Endothelial cell of umbilical vein (primary cell): ENCODE results near the gene USH2A. TPM values are rescaled to one million over a fixed set of nuclear protein-coding genes. Genes with fewer than 3 reads are reported as not detected.

Source experiments
- BruUV-seq: library from RNA; stranded (reverse); fragments of 400-500 nt; replicated peaks from 2 replicates; lab custom pipeline; 2021; lab: Mats Ljungman, UMichigan
- CTCF ChIA-PET: fragments of 300-600, 350-600 bp; sonication (Branson Sonifier 250); formaldehyde crosslinking; loops from one replicate; lab custom pipeline; 2021; ENCODE audit warnings: antibody characterized with exemption, inconsistent platforms; lab: Charles Lee
- POLR2A ChIA-PET: fragments of 300-600, 350-600 bp; sonication (Branson Sonifier 250); formaldehyde crosslinking; loops from one replicate; lab custom pipeline; 2021; ENCODE audit warnings: antibody characterized with exemption, inconsistent platforms; lab: Charles Lee
- DNase-seq: peaks from one replicate; pipeline ENCODE4 v3.0.0-alpha.2; 2011; ENCODE audit warnings: low read depth, low spot score
- FAIRE-seq: peaks from 2 replicates; lab custom pipeline; 2011; peaks lifted over from hg19 to GRCh38; lab: Jason Lieb, UNC
- H2AFZ ChIP-seq: 2 replicates; pipeline ENCODE4 v1.6.0; 2012; ENCODE audit warnings: low read depth, low read length, control low read depth, inconsistent platforms
- H3K27ac ChIP-seq: 2 replicates; pipeline ENCODE4 v1.5.1; 2011; ENCODE audit warnings: low read depth, mild to moderate bottlenecking, control low read depth, low read length, moderate library complexity; ENCODE audit not compliant: insufficient read depth
- H3K27me3 ChIP-seq, 2 experiments: 2 replicates each; pipeline versions ENCODE4 v1.6.0 to v1.6.1; 2011; ENCODE audit warnings: low read length in 2 of 2, mixed read lengths in 1 of 2; ENCODE audit not compliant: control insufficient read depth in 2 of 2, insufficient read depth in 2 of 2
- H3K36me3 ChIP-seq, 2 experiments: 2 replicates in 1 of 2; 3 replicates in 1 of 2; pipeline ENCODE4 v1.5.1; 2011; ENCODE audit warnings: low read length in 2 of 2, mild to moderate bottlenecking in 1 of 2, moderate library complexity in 1 of 2; ENCODE audit not compliant: control insufficient read depth in 2 of 2, insufficient read depth in 2 of 2; ENCODE audit errors: extremely low read depth in 1 of 2
- H3K4me1 ChIP-seq: 3 replicates; pipeline ENCODE4 v1.5.1; 2011; ENCODE audit warnings: mild to moderate bottlenecking, low read length; ENCODE audit not compliant: control insufficient read depth, insufficient read depth; ENCODE audit errors: extremely low read depth
- H3K4me2 ChIP-seq: 2 replicates; pipeline ENCODE4 v1.6.1; 2011; ENCODE audit warnings: low read length, control low read depth, mixed read lengths; ENCODE audit not compliant: insufficient read depth
- H3K4me3 ChIP-seq, 3 experiments: fragments of 200-600 bp in 1 of 3; sonication (generic), shearing (Covaris generic) in 1 of 3; replicated peaks in 1 of 3; 2 replicates each; pipeline ENCODE4 v1.5.1; 2011 to 2016; ENCODE audit warnings: control low read depth in 3 of 3, low read length in 3 of 3, mild to moderate bottlenecking in 2 of 3, inconsistent platforms in 1 of 3, low read depth in 1 of 3, moderate library complexity in 1 of 3; ENCODE audit not compliant: insufficient read depth in 1 of 3
- H3K79me2 ChIP-seq: 2 replicates; pipeline ENCODE4 v1.6.0; 2012; ENCODE audit warnings: low read length, inconsistent platforms; ENCODE audit not compliant: control insufficient read depth, insufficient read depth
- H3K9ac ChIP-seq: replicated peaks from 2 replicates; pipeline ENCODE3; 2011; ENCODE audit warnings: low read length, control low read depth; ENCODE audit not compliant: insufficient read depth; ENCODE audit errors: extremely low read depth
- H3K9me1 ChIP-seq: replicated peaks from 3 replicates; pipeline ENCODE4 v1.6.0; 2011; ENCODE audit warnings: mild to moderate bottlenecking, low read length; ENCODE audit not compliant: control insufficient read depth, insufficient read depth; ENCODE audit errors: extremely low read depth
- H3K9me3 ChIP-seq: replicated peaks from 2 replicates; pipeline ENCODE4 v1.5.1; 2012; ENCODE audit warnings: low read length, inconsistent platforms; ENCODE audit not compliant: control insufficient read depth, insufficient read depth
- H4K20me1 ChIP-seq: replicated peaks from 2 replicates; pipeline ENCODE3; 2011; ENCODE audit warnings: mild to moderate bottlenecking, low read length; ENCODE audit not compliant: control insufficient read depth, insufficient read depth; ENCODE audit errors: extremely low read depth
- CTCF ChIP-seq, 2 donors: IDR thresholded peaks; 1 replicate in 1 of 2; 2 replicates in 1 of 2; pipeline ENCODE4 v1.5.1; 2011; ENCODE audit warnings: low read length in 2 of 2, mild to moderate bottlenecking in 2 of 2, moderate library complexity in 2 of 2, control low read depth in 1 of 2, inconsistent platforms in 1 of 2, low read depth in 1 of 2; ENCODE audit not compliant: insufficient read depth in 1 of 2; ENCODE audit errors: extremely low read depth in 1 of 2
- EZH2 ChIP-seq: IDR thresholded peaks from 2 replicates; pipeline ENCODE4 v1.6.1; 2012; ENCODE audit warnings: borderline replicate concordance, low read depth, mild to moderate bottlenecking, moderate library complexity, low read length, inconsistent platforms; ENCODE audit not compliant: severe bottlenecking
- FOS ChIP-seq: IDR thresholded peaks from 2 replicates; pipeline ENCODE4 v1.6.1; 2011; ENCODE audit warnings: mild to moderate bottlenecking, low read length, moderate library complexity, borderline replicate concordance; ENCODE audit not compliant: insufficient read depth
- GATA2 ChIP-seq: IDR thresholded peaks from 2 replicates; pipeline ENCODE4 v1.7.0; 2011; ENCODE audit warnings: low read depth, mild to moderate bottlenecking, moderate library complexity, mixed read lengths, low read length; ENCODE audit not compliant: insufficient read length, insufficient read depth
- JUN ChIP-seq: IDR thresholded peaks from 2 replicates; pipeline ENCODE4 v1.6.1; 2011; ENCODE audit warnings: borderline replicate concordance, low read depth; ENCODE audit not compliant: insufficient read length, insufficient read depth
- MAX ChIP-seq: IDR thresholded peaks from 2 replicates; pipeline ENCODE4 v1.6.1; 2011; ENCODE audit not compliant: insufficient read depth, insufficient read length
- MYC ChIP-seq: IDR thresholded peaks from one replicate; pipeline ENCODE4 v1.6.1; 2011; ENCODE audit warnings: mild to moderate bottlenecking, low read depth, low read length
- POLR2A ChIP-seq: IDR thresholded peaks from 2 replicates; pipeline ENCODE4 v1.6.1; 2012; ENCODE audit warnings: low read depth, mild to moderate bottlenecking, control low read depth, low read length
- POLR2AphosphoS5 ChIP-seq: IDR thresholded peaks from 2 replicates; pipeline ENCODE4 v1.6.1; 2012; ENCODE audit warnings: low read depth, mild to moderate bottlenecking, control low read depth, low read length, moderate library complexity; ENCODE audit not compliant: insufficient read depth
- dilution Hi-C: fragments of 300-500 bp; cut with MboI; formaldehyde crosslinking; loops from one replicate; pipeline ENCODE4 v1.15.0; 2019; ENCODE audit warnings: low sequenced_read_pairs; ENCODE audit not compliant: extremely low pct_ligation_motif_present
- intact Hi-C: fragments of 100-400 bp; cut with micrococcal nuclease; formaldehyde crosslinking; loops from one replicate; pipeline ENCODE4 v1.10.0; 2022
- polyA plus RNA-seq, 4 experiments: library from polyadenylated mRNA; depleted of rRNA in 3 of 4; stranded (reverse) in 3 of 4; unstranded in 1 of 4; fragments of >200 nt; gene quantifications; 2 replicates each; pipeline versions ENCODE4 v1.2.1 to v1.2.3, GENCODE V29; 2011 to 2012; ENCODE audit warnings: missing spikeins in 1 of 4
- total RNA-seq: library from RNA; stranded (reverse); gene quantifications from 2 replicates; pipeline ENCODE4 v1.2.3, GENCODE V29; 2021

Gene USH2A
- total and polyA plus RNA-seq, 2 donors (not counting 3 experiments of a cell fraction or from before 2014, with no cell fraction given): not detected

GRCh38 chr1:215844266-215844665 lies 579.0 kb downstream of the USH2A start:
- no peaks in the 10 kb centered on the region for H4K20me1 ChIP-seq
- FAIRE-seq: no peak
- dilution Hi-C loops: no loop called here
- no peaks in the 10 kb centered on the region for H3K36me3 ChIP-seq
- no peak for DNase-seq
- no peak overlapping the region for H3K9ac ChIP-seq
- H3K27me3 ChIP-seq: no peaks in the 10 kb centered on the region
- no peak overlapping the region for H3K4me3 ChIP-seq
- no TSS peak for BruUV-seq
- no peak overlapping the region for H3K4me2 ChIP-seq
- ChIA-PET CTCF (no interaction called here), POLR2A (no interaction called here)
- no peaks in the 10 kb centered on the region for H3K79me2 ChIP-seq
- no peak overlapping the region for H2AFZ ChIP-seq
- TF ChIP-seq FOS (no peak), GATA2 (no peak), POLR2A (no peak), POLR2AphosphoS5 (no peak), MYC (no peak), JUN (no peak), CTCF (IDR thresholded peaks at IDR 0.05; ENCODE audit: extremely low read depth in 1 of 2, insufficient read depth in 1 of 2, low read depth in 1 of 2, low read length in 2 of 2) (no peak), MAX (no peak), EZH2 (no peak)
- H3K4me1 ChIP-seq: no peaks in the 10 kb centered on the region
- H3K27ac ChIP-seq: no peak overlapping the region
- peaks cover 2% of the 10 kb centered on the region for H3K9me3 ChIP-seq
- intact Hi-C loops: no loop called here
- no peaks in the 10 kb centered on the region for H3K9me1 ChIP-seq
